Measurements from ENCODE around the gene SPEF2. TPM values are rescaled to one million over a fixed set of nuclear protein-coding genes. Genes with fewer than 3 reads are reported as not detected.

The SPEF2 gene, protein sequence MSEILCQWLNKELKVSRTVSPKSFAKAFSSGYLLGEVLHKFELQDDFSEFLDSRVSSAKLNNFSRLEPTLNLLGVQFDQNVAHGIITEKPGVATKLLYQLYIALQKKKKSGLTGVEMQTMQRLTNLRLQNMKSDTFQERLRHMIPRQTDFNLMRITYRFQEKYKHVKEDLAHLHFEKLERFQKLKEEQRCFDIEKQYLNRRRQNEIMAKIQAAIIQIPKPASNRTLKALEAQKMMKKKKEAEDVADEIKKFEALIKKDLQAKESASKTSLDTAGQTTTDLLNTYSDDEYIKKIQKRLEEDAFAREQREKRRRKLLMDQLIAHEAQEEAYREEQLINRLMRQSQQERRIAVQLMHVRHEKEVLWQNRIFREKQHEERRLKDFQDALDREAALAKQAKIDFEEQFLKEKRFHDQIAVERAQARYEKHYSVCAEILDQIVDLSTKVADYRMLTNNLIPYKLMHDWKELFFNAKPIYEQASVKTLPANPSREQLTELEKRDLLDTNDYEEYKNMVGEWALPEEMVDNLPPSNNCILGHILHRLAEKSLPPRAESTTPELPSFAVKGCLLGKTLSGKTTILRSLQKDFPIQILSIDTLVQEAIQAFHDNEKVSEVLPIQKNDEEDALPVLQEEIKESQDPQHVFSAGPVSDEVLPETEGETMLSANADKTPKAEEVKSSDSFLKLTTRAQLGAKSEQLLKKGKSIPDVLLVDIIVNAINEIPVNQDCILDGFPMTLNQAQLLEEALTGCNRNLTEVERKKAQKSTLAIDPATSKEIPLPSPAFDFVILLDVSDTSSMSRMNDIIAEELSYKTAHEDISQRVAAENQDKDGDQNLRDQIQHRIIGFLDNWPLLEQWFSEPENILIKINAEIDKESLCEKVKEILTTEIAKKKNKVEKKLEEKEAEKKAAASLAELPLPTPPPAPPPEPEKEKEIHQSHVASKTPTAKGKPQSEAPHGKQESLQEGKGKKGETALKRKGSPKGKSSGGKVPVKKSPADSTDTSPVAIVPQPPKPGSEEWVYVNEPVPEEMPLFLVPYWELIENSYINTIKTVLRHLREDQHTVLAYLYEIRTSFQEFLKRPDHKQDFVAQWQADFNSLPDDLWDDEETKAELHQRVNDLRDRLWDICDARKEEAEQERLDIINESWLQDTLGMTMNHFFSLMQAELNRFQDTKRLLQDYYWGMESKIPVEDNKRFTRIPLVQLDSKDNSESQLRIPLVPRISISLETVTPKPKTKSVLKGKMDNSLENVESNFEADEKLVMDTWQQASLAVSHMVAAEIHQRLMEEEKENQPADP (N-terminal part only)
- total RNA-seq, result 2.4 and 11.2 TPM in 2 replicates

DNA sequence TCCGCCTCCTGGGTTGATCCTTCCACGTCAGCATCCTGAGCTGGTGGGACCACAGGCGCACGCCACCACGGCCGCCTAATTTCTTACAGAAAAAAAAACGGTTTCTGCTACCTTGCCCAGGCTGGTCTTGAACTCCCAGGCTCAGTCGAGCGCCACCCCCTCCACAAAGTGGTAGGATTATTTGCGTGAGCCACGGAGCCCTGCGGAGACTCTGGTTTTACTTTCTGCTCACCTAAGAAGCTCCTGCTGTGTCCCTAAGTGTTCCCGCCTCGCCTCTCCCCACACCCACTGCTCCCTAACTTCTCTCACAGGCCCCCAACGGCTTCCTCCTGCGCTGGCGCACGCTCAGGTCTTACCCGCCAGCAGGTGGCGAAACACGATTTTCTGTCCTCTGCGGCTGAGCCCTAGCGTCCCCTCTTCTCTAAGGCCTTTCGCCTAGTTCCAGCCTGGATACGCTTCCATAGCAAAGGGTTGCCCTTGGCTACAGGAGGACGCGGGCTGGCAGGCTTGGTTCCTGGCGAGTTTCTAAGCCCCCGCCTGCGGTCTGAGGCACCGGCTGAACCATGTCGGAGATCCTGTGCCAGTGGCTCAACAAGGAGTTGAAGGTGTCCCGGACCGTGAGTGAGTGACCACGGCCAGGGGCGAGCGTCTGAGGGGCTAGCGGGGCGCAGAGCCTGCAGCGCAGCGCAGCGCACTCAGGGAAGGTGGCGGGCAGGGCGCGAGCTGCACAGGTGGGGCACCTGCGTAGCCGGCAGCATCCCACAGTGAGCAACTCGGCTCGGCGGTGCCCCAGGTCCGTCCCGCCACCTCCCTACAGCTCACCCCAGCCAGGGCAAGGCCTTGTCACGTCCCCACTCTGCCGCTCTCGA lies at the start of gene SPEF2:
Gene SPEF2 (plus strand): TSS at position 429 of the 869 bp plus-strand sequence. CDS start 135 bp downstream, at position 564.
- peak; percentile 89 for DNase-seq (ENCODE audit: low read depth)

DNA sequence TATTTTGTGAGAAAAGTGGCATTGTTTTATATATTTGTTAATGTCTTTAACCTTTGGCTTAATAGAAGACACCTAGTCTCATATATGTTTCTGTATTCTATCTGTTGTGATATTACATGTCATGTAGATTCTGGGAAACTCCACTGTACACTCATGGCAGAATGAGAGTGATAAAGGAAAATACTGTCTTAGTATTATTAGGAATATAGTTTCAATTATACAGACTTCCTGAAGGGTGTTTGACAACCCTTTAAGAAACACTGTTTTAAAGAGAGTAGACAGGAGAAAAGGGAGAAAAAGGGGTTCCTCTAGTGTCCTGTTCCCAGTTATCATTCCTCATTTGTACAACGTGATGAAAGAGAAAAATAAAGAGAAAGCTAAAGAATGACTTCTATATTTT lies 42.1 kb upstream of the SPEF2 start:
- DNase-seq (ENCODE audit: low read depth), result no peak

DNA sequence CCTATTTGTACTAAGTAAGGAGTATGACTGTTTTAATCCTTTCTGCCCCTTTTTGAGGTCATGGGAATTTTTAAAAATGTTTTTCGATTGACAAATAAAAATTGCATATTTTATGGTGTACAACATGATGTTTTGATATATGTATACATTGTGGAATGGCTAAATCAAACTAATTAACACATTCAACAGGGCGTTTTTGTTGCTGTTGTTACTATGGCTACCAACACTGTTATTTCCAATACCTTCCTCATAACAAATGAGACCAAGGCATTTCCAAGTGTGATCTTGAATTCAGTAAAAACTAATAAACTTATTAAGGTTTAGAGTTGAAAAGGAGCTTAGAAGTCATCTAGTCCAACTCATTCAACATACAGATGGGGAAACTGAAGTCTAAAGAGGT lies 30.2 kb upstream of the SPEF2 start:
- no peak for DNase-seq (ENCODE audit: low read depth)

DNA sequence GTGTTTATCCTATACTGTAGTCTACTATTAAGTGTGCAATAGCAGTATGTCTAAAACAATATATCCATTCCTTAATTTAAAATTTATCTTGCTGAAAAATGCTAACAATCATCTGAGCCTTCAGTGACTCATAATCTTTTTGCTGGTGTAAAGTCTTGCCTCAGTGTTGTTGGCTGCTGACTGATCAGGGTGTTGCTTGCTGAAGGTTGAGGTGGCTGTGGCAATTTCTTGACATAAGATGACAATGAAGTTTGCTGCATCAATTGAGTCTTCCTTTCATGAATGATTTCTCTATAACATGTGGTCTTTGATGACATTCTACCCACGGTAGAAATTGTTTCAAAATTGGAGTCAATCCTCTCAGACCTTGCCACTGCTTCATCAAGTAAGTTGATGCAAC lies 24.3 kb upstream of the SPEF2 start:
- no peak for DNase-seq (ENCODE audit: low read depth)

DNA sequence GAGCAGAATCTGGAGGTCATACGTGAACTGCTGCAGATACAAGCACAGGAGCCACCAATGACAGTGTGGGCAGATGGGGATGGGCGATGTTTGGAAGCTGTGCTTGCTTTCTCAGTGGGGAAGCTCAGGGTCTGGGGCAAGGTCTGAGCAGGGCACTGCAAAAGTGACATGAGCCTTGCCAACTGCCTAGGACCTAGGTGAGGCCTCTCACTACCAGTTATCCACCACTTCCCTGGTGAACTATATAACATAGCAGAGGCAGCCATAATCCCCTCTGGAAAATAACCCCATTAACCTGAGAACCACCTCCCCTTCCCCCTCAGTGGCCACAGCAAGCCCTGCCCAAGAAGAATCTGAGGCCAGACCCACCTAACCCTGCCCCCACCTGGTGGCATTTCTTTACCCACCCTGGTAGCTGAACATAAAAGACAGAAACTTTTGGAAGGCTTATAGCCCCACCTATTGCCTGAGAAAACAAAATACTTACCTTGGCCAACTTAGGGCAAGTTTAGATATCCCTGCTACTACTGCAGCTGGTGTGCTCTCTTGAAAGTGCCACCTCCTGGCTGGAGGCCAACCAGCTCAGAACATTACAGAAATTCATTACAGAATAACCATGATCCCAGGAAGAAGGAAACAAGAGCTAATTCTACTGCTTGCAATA lies 18.8 kb upstream of the SPEF2 start:
- peak; percentile 42 for DNase-seq (ENCODE audit: low read depth)

DNA sequence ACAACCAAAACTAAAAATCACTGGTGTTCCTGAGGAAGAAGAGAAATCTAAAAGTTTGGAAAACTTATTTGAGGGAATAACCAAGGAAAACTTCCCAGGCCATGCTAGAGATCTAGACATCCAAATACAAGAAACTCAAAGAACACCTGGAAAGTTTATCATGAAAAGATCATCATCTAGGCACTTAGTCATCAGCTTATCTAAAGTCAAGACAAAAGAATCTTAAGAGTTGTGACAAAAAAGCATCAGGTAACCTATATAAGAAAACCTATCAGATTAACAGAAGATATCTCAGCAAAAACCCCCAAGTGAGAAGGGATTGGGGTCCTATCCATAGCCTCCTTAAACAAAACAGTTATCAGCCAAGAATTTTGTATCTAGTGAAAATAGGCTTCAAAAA lies 17.1 kb upstream of the SPEF2 start:
- no peak for DNase-seq (ENCODE audit: low read depth)

DNA sequence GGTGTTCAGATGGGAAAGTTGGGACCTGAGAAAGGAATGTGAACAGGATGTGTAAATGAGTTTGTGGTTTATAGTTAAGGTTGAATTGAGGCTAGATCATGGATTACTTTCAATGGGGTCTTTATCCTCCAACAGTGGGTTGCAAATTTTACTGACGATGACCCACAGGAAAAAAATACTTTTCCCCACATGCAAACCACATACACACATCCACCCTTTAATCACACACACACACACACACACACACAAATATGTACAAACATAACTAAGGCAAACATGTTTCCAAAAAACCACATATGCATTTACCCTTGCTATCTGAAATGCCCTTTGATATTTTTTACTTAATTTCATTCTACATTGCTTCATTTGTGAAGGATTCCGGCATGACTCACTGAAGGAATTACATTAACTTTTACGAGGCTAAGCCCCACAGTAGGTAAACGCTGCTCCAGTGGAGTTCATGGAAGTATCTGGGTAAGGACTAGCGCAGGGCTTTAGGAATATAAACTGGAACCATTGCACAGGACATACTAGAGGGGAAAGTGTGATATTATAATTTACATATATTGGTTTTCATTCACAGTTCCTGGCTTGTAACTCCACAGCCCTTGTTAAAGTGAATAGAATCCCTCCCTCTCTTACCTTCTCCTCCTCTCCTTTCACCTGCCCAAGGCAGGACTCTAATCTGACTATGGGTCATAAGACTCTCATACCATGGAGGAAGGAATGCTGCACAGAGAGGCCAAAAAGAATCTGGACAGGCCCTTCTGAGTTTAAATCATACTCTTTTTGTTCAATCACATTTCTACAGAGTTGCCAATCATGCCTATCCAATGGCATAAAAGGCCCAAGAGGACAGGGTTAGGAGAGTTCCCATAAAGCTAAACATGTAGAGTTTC lies 8.5 kb upstream of the SPEF2 start:
- DNase-seq (ENCODE audit: low read depth), result peak; percentile 32

DNA sequence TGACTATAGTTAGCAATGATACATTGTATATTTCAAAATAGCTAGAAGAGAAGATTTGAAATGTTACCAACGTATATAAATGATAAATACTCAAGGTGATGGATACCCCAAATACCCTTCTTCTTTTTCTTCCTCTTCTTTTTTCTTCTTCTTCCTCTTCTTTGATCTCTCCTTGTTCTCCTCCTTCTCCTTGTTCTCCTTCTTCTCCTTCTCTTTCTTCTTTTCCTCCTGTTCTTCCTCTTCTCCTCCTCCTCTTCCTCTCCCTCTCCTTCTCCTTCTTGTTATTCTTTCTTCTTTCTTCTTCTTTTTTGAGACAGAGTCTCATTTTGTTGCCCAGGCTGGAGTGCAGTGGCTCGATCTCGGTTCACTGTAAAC lies 616 bp upstream of the SPEF2 start:
- no peak for DNase-seq (ENCODE audit: low read depth)

DNA sequence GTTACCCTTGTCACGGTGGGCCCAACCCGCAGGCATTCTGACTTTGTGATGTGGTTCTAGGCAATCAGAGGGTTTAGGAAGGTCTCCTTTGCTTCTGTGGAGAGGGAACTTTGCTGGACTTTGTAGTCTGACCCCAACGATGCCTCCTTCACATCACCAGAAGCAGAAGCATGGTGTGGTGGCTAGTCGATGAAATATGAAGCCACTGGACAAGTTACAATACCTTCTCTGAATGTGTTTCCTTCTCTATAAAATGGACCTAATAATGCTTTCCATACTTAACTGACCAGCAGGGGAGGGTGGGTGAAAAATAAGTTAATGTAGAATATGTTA lies 607 bp downstream of the SPEF2 start:
- peak; percentile 1 for DNase-seq (ENCODE audit: low read depth)

DNA sequence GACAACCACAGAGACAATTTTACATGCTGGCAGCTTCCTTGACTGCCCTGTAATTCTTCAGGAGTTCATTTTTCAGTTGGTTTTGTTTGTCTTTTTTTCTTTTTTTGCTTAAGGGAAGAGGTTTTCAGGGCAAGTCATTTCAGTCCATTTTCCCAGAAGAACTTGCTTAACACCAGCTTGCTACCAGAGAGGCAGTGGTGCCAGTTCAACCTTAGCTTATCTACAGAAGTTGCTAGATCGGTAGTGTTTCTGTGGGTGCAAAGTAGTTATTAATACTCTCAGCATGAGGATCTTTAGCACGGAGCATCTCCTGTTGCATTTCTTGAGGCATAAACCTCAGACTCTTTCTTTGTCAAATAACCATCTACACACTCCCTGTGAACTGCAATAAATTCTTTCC lies 1.1 kb downstream of the SPEF2 start:
- DNase-seq (ENCODE audit: low read depth), result no peak

DNA sequence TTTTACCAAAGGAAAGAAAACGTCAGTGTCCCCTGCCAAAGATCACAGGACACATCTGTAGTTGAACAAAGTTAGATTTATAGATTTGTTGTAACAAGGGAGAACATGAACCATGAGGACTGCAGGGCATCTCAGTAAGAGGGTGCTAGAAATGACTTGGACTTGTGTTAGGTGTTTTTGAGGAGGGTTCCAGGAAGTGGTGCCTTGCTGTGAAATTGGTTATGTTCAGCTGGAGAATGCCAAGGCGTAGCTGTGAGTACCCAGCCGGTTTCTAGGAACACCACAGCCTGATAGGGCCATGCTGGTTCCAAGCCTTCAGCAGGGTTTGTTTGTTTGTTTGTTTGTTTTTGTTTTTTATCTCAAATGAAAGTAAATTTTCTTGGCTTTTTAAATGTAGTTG lies 5.3 kb downstream of the SPEF2 start:
- no peak for DNase-seq (ENCODE audit: low read depth)

DNA sequence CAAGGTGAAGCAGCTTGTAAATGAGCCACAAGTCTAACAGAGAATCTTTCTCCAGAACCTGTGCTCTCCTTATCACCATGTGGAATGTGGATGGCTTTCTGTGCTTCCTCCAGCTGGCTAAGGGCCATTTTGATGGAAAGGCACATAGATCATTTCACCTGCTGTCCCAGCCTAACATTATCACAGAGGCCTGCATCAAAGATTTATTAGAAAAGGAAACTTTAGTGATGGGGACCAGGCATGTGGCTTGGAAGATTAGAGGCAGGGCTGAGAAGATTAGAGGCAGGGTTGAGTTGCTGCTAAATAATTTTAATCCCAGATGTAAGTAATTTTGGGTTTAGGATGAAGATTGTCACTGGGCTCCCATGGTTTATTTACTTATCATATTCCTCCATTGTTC lies 6.3 kb downstream of the SPEF2 start:
- DNase-seq (ENCODE audit: low read depth), result no peak

DNA sequence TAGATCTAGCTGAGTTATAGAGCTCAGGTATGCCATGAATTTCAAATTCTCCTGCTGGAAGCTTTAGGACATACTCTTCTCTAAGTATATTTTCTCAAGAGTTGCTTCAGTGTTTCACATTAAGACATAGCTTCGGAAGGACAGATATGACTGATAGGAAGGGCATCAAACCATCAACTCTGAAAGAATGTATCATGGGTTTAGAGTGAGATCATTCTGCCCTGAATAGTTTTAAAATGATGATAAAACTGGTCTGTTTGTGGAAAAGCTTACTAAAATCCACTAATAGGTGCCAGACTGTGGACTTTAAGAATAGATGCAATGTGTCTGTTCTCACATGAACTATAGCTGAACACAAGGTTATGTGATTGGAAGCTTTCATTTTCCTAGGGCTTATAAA lies 8.4 kb downstream of the SPEF2 start:
- DNase-seq (ENCODE audit: low read depth), result no peak

DNA sequence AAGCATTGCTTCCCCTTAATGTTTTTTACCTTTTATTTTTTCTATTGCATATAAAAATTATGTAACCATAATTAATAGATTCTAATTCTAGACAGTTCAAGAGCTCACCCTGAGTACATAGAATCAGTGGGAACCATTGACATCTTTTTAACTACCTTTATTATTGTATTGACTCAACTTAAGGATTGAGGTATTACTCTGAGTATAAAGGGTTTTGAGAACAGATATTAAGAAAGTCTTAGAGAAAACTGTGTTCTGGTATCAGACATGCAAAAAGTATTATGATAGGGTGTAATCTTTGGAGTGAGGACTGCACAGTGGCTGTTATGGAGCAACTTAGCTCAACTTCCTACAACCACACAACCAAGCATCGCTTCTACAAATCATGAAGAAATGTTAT lies 8.9 kb downstream of the SPEF2 start:
- no peak for DNase-seq (ENCODE audit: low read depth)

DNA sequence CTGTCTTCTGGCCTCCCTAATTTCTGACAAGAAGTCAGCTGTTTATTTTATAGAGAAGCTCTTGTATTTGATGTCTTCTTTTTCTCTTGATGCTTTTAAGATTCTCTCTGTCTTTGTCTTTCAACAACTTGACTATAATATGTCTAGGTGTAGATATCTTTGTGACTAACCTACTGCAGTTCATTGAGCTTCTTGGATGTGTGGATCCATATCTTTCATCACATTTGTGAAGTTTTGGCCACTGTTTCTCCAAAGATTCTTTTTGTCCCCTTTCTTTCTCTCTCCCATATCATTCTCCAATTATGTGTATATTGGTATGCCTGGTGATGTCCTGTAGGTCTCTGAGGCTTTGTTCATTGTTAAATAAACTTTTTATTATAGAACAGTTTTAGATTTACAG lies 16.7 kb downstream of the SPEF2 start:
- no peak for DNase-seq (ENCODE audit: low read depth)

DNA sequence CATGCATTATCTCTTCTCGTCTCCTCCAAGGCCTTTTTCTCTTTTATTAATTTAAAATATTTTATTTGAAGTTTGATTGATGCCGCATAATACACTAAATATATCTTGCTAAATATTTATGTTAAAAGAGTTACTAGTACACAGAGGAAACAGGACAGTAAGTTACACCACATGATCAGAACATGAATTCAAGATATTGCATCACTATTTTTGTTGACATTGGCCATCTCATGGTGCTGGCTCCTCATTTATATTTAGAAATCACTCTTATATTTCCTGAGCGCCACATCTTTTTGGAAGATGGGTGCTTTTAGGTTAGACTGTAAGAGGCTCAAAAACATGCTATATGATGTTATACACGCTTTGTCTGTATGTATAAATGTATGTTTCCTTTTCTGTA lies 23.0 kb downstream of the SPEF2 start:
- no peak for DNase-seq (ENCODE audit: low read depth)

DNA sequence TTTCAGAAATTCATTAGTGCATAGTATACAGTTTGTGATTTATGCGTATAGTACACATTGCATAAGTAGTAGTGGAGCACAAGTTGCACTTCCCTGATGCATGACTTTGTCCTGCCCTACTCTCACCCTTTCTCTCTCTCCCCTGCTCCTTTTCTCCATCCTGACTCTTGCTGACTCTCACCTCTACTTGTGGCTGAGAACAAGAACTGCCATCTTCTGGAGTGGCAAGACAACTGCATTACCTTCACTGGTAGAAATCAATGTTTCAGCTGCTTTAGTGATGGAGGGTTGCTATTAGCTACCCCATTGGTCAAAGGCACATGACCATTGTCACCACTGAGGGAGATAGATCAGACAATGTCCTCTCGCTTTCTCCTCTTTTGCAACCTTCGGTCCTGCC lies 26.9 kb downstream of the SPEF2 start:
- peak; percentile 30 for DNase-seq (ENCODE audit: low read depth)

DNA sequence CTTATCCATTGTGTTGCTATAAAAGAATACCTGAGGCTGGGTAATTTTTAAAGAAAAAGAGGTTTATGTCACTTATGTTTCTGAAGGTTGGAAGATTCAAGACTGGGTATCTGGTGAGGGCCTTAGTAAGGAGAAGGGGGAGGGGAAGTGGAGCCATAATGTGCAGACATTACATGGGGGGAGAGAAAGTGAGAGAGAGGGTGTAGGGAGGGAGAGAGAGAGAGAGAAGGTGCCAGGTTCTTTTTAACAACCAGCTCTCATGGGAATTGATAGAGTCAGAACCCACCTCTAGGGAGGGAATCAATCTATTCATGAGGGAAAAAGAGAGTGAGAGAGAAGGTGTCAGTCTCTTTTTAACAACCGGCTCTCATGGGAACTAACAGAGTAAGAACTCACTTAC lies 29.5 kb downstream of the SPEF2 start:
- DNase-seq (ENCODE audit: low read depth), result no peak

DNA sequence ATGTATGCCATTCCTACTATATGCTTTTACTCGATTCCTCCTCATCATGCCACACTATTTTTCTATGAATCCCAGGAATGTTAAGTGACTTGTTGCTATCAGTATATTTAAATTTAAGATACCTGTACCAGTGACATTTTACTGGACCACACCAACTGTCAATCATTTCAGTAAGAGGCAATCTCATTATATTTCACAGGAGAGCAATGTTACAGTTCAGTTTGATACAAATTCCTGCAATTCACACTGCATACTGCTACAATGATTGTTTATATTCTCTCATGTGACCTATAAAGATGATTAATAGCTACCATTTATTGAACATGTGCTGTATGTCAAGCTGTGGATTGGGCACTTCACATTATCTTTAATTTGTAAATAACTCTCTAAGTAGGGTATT lies 30.0 kb downstream of the SPEF2 start:
- no peak for DNase-seq (ENCODE audit: low read depth)
